ENCODE results near the gene ATP11A. TPM values are rescaled to one million over a fixed set of nuclear protein-coding genes. Genes with fewer than 3 reads are reported as not detected.
A peak's percentile ranks its signal among the peaks of the same experiment; 100 is the strongest.

The ATP11A gene
- total and polyA plus RNA-seq, 11 donors = 20.5 to 146 (median 91.2) TPM

- Histone ChIP-seq H3K27me3 (no peaks in the 10 kb centered on the region), H3K27ac (no peak overlapping the region), H3K4me3 (no peak overlapping the region), H3K4me1 (peaks cover 0 to 18% (median 0%) of the 10 kb centered on the region in 12 donors), H3K9me3 (peaks cover 0 to 14% (median 0%) of the 10 kb centered on the region in 12 donors), H3K36me3 (peaks cover 0 to 82% (median 50%) of the 10 kb centered on the region in 9 donors)
- 89 to 97% (median 96%) methylated on average over 8 of the region's 8 CpGs for WGBS, 4 donors
- ATAC-seq (no peak), DNase-seq (no peak)
- intact Hi-C loops (cut with DNase I) = loop anchor here in 2 of 10 donors (10.0 kb wide), 2 partner anchors 119 to 129 kb away; partner anchors contain the start of gene ATP11A (in 1 of the 2)
- TF ChIP-seq POLR2A (IDR thresholded peaks at IDR 0.05) = no peak
- TF ChIP-seq, protein P1, sequence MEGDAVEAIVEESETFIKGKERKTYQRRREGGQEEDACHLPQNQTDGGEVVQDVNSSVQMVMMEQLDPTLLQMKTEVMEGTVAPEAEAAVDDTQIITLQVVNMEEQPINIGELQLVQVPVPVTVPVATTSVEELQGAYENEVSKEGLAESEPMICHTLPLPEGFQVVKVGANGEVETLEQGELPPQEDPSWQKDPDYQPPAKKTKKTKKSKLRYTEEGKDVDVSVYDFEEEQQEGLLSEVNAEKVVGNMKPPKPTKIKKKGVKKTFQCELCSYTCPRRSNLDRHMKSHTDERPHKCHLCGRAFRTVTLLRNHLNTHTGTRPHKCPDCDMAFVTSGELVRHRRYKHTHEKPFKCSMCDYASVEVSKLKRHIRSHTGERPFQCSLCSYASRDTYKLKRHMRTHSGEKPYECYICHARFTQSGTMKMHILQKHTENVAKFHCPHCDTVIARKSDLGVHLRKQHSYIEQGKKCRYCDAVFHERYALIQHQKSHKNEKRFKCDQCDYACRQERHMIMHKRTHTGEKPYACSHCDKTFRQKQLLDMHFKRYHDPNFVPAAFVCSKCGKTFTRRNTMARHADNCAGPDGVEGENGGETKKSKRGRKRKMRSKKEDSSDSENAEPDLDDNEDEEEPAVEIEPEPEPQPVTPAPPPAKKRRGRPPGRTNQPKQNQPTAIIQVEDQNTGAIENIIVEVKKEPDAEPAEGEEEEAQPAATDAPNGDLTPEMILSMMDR (IDR thresholded peaks at IDR 0.05) = no peak
Observed at GRCh38 chr13:112813552-112813951, 123.7 kb downstream of the ATP11A start.

DNA sequence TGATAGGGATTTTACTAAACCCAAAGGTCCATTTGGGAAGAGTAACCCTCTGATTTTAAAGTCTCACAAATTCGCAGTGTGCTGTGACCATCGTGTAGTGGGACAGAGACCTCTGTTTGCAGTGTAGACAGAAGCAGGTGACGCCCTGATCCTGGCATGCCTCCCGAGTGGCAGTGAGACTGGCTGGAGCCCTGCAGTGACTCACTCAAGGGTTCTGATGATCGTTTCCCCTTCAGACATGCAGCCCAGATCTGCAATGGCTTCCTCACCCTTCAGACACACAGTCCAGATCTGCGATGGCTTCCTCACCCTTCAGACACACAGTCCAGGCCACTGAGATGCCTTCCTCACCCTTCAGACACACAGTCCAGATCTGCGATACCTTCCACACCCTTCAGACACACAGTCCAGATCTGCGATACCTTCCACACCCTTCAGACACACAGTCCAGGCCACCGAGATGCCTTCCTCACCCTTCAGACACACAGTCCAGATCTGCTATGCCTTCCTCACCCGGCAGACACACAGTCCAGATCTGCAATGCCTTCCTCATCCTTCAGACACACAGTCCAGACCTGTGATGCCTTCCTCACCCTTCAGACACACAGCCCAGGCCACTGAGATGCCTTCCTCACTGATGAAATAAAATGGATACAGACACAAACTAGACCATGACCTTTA, 125.2 kb downstream of the ATP11A start:
- H3K27ac ChIP-seq = peak overlapping the region in 1 of 12 donors; percentile 47
- DNase-seq = peak in 3 of 5 donors; percentile 3 to 82 (median 65)
- no peak overlapping the region for H3K4me3 ChIP-seq
- peak in 3 of 4 donors; percentile 77 to 87 (median 80) for ATAC-seq
- TF ChIP-seq, protein P1 (IDR thresholded peaks at IDR 0.05) = no peak
- no peak for TF ChIP-seq POLR2A (IDR thresholded peaks at IDR 0.05)
- H3K9me3 ChIP-seq = peaks cover 0 to 14% (median 0%) of the 10 kb centered on the region in 12 donors
- H3K4me1 ChIP-seq = peaks cover 0 to 18% (median 0%) of the 10 kb centered on the region in 12 donors
- H3K27me3 ChIP-seq = no peaks in the 10 kb centered on the region
- H3K36me3 ChIP-seq = peaks cover 0 to 84% (median 61%) of the 10 kb centered on the region in 9 donors
- intact Hi-C loops (cut with DNase I) = loop anchor here in 2 of 10 donors (10.0 kb wide), 2 partner anchors 120 to 130 kb away; partner anchors contain the start of gene ATP11A (in 1 of the 2)
- WGBS, 4 donors = 53 to 68% (median 61%) methylated on average over 10 of the region's 10 CpGs

DNA sequence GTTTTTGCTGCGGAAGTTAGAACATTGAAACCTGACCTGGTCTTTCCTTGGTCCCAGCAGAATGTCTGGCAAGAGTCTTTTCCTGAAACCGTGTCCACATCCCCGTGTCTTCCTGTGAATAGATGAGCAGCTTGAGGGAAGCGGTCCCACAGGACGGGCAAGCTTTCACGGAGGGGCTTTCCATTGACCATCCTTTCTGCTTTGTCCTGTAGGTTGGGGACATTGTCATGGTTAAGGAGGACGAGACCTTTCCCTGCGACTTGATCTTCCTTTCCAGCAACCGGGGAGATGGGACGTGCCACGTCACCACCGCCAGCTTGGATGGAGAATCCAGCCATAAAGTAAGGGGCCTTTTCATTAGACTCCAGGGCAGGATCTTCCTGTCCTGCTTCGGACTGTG, 126.0 kb downstream of the ATP11A start:
- H3K9me3 ChIP-seq = peaks cover 0 to 14% (median 0%) of the 10 kb centered on the region in 12 donors
- no peak overlapping the region for H3K4me3 ChIP-seq
- DNase-seq (peak in 1 of 5 donors; percentile 6), ATAC-seq (no peak)
- H3K4me1 ChIP-seq = peaks cover 0 to 18% (median 0%) of the 10 kb centered on the region in 12 donors
- H3K36me3 ChIP-seq = peaks cover 0 to 84% (median 62%) of the 10 kb centered on the region in 9 donors
- H3K27ac ChIP-seq = no peak overlapping the region
- TF ChIP-seq, protein P1 (IDR thresholded peaks at IDR 0.05) = no peak
- TF ChIP-seq POLR2A (IDR thresholded peaks at IDR 0.05) = no peak
- WGBS, 4 donors = 71 to 87% (median 83%) methylated on average over 13 of the region's 13 CpGs
- no peaks in the 10 kb centered on the region for H3K27me3 ChIP-seq
- intact Hi-C loops (cut with DNase I) = loop anchor here in 2 of 10 donors (10.0 kb wide), 2 partner anchors 121 to 131 kb away; partner anchors contain the start of gene ATP11A (in 1 of the 2)

DNA sequence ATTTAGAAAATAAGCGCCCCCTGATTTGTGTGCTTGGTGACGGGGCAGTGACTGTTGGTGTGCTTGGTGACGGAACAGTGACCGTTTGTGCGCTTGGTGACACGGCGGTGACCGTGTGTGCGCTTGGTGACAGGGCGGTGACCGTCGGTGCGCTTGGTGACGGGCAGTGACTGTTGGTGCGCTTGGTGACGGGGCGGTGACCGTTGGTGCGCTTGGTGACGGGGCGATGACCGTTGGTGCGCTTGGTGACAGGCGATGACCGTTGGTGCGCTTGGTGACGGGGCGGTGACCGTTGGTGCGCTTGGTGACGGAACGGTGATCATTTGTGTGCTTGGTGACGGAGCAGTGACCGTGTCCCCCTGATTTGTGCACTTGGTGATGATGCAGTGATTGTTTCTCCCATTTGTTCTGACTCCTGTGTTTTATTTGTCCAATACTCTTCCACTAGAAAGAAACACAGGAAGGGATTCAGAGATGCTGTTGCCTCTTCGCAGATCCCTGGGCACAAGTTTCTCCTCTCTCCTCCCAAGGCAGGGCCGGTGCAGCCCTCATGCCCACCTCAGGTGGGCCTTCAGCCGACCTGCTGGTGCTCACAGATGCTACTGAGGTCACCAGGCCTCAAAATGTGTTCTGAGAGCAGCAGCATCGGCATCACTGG, 128.3 kb downstream of the ATP11A start:
- no peak overlapping the region for H3K27ac ChIP-seq
- H3K4me3 ChIP-seq = no peak overlapping the region
- H3K9me3 ChIP-seq = peaks cover 0 to 9% (median 0%) of the 10 kb centered on the region in 12 donors
- peaks cover 0 to 95% (median 76%) of the 10 kb centered on the region in 9 donors for H3K36me3 ChIP-seq
- ATAC-seq = no peak
- peak in 1 of 5 donors; percentile 10 for DNase-seq
- H3K27me3 ChIP-seq = no peaks in the 10 kb centered on the region
- 94 to 98% (median 96%) methylated on average over 36 to 38 of the region's 38 CpGs for WGBS, 4 donors
- H3K4me1 ChIP-seq = peaks cover 0 to 12% (median 0%) of the 10 kb centered on the region in 12 donors
- TF ChIP-seq, protein P1 (IDR thresholded peaks at IDR 0.05) = no peak
- TF ChIP-seq POLR2A (IDR thresholded peaks at IDR 0.05) = no peak
- intact Hi-C loops (cut with DNase I) = loop anchor here in 2 of 10 donors (10.0 kb wide), 2 partner anchors 123 to 133 kb away; partner anchors contain the start of gene ATP11A (in 1 of the 2)
